GM18909 (cell line): ENCODE data around the gene RASD2.

ENCODE experiments used
- ATAC-seq: cut with Tn5 transposase; IDR thresholded peaks from one replicate; pipeline ENCODE4 v1.9.1; 2021; ENCODE audit warnings: mild to moderate bottlenecking; ENCODE audit not compliant: unreplicated experiment, poor library complexity

The RASD2 gene

GRCh38 chr22:35517769-35518530, 22.7 kb upstream of the RASD2 start:
- ATAC-seq, result no peak

DNA sequence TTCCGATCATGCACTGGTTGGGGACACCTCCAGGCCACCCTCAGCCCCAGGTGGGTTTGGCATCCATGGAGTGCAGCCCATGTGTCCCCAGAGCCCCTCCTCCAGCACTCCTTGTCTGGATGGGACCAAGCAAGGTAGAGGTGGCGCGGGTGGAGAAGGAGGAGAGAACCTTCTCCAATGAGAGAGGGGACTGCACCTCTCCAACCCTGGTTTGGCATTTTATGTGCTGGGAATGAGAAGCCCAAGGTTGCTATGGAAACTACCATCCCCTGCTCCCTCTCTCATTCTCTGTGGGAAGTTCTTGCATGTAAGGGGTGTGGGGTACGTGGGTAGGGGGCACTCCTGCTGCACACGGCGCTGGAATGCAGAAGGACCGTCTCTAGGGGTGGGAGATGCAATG, 21.8 kb upstream of the RASD2 start:
- no peak for ATAC-seq

DNA sequence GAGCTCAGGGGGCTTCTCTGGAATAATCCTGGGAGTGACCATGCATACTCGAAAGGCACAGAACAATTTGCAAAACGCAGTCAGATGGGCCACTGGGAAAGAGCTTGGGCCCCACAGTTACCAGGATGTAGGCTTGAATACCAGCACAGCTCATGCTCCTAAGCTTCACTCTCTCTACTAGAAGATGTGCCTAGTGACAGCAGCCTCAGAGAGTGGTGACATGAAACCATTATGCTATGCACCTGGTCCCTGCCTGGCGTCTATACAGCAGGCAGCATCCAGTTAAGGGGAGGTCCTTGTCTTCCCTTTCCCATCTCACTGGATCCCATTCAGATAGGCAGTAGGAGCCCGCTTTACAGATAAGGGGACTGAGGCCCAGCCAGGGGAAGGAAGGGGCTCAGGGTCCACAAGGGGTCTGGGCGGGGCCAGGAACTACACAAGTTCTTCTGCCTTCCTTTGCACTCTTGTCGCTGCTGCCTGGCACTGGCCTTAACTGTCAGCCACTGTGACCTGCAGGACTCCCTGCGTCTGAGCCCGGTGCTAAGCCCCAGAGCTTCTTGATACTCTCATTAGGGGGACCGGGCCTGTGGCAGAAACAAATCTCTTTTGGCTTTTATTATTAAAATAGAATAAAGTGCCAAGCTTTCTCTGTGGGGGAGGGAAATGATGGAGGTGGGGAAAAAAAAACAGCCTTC, 21.2 kb upstream of the RASD2 start:
- ATAC-seq, result no peak

DNA sequence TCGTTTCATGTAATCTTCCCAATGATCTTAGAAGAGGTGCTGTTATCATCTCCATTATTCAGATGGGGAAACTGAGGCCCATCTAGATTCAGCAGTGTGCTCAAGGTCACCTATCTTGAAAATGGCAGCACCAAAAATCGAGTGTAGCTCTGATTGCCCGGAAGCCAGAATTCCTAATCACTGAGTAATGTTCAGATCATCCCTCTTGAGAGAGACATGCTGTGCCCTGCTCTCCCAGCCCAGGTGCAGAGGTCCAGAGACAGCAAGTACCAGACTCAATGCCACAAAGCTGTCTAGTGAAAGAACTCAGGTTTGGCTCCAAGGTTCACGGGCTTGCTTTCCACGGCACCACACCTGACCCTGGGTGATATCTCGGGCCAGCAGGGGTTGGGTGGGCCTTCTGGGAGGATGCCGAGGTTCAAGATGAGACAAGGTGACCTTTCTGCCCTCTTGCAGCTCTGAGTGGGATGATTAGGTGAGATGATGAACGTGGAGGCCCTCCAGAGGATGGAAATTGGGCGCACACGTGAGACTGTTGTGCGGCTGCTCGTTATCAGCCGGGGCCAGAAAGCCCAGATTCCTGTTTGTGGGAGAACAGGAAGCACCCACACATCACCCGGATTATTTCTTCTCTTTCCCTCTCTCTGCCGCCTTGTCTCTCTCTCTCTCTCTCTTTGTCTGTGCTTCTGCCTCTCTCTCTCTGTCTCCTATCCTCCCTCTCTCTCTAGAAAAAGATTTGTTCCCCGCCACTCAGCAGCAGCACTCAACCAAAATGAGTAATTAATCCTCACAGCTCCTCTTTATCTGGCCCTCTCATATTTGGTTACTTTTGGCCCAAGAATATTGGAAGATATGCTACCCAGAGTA, 19.0 kb upstream of the RASD2 start:
- no peak for ATAC-seq

- ATAC-seq, result no peak
Observed at GRCh38 chr22:35522225-35523149, 18.1 kb upstream of the RASD2 start.

GRCh38 chr22:35523167-35523947, 17.3 kb upstream of the RASD2 start:
- ATAC-seq, result no peak

DNA sequence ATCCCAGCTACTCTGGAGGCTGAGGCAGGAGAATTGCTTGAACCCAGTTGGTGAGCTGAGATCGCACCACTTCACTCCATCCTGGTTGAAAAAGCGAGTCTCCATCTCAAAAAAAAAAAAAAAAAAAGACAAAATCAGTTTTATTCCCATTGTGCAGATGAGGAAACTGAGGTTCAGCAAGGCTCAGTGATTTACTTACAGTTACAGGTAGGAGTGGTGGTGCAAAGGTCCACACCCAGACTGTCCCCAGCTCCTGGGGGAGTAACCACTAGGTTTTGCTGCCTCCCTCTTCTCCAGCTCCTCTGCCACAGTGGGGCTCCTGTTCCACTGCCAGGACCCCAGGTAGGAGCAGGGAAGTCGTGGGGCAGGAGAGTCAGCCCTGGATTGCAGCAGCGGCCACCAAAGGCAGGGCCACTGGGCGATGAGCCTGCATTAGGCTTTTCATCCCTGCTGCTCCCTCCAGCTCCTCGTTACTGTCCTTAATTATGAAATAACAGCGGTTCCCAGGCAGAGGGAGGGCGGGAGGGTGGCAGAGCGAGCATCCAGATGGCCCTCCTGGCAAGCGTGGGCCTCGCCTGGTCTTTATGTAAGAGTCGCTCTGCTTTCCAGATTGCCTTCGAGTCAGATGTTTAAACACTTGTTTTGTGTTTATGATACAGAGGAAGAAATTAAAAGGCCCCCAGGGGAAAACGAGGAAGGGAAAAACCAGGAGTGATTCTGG, 15.5 kb upstream of the RASD2 start:
- ATAC-seq, result no peak

DNA sequence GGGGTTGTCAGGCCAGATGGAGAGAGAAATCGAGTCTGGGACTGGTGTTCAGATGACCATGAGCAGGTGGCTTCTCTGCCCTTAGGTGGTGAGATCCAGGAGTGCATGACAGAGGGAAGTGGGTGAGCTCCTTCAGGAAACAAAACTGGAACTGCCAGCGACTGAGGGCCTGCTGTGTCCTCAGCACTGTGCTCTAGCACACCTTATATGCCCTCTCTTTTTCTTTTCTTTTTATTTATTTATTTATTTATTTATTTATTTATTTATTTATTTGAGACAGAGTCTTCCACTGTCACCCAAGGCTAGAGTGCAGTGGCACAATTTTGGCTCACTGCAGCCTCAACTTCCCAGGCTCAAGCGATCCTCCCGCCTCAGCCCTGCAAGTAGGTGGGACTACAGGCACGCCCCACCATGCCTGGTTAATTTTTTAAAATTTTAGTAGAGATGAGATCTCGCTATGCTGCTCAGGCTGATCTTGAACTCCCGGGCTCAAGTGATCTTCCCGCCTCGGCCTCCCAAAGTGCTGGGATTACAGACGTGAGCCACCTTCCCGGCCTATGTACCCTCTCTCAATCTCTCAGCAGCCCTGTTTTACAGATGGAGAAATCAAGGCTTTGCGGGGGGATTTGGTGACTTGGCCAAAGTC, 14.8 kb upstream of the RASD2 start:
- ATAC-seq, result no peak

- no peak for ATAC-seq
Observed at GRCh38 chr22:35526333-35526979, 14.2 kb upstream of the RASD2 start.

DNA sequence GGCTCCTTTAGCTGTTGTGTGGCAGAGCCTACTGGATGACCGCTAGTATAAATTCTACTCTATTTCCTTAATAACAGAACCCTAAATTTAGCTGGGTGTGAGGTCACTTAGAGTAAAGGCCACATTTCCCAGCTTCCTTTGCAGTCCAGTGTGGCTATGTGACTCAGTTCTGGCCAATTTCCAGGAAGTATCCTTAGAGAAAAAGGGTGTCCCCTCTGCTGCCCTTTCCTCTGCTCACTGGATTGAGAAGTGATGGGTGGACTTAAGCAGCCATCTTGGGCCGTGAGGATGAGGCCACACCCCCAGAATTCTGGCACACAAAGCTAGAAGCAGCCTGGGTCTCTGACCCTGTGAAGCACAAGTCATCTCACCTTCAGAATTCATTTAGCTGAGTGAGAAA, 11.7 kb upstream of the RASD2 start:
- no peak for ATAC-seq

- no peak for ATAC-seq
Observed at GRCh38 chr22:35530700-35531099, 9.9 kb upstream of the RASD2 start.

DNA sequence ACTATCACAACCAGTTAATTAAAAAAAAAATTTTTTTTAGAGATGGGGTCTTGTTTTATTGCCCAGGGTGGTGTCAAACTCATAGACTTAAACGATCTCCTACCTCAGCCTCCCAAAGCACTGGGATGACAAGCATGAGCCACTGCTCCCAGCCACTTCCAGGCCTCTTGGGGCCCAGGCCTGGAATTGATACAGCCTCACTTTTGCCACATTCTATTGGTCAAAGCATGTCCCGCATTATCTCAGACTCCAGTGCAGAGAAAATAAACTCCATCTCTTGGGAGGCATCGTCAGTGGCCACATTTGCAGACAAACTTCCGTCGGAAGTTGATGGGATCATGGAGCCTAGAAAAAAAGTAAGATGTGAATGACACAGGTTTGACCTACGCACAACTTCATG, 9.4 kb upstream of the RASD2 start:
- ATAC-seq, result no peak

- no peak for ATAC-seq
Observed at GRCh38 chr22:35531676-35532075, 9.0 kb upstream of the RASD2 start.

DNA sequence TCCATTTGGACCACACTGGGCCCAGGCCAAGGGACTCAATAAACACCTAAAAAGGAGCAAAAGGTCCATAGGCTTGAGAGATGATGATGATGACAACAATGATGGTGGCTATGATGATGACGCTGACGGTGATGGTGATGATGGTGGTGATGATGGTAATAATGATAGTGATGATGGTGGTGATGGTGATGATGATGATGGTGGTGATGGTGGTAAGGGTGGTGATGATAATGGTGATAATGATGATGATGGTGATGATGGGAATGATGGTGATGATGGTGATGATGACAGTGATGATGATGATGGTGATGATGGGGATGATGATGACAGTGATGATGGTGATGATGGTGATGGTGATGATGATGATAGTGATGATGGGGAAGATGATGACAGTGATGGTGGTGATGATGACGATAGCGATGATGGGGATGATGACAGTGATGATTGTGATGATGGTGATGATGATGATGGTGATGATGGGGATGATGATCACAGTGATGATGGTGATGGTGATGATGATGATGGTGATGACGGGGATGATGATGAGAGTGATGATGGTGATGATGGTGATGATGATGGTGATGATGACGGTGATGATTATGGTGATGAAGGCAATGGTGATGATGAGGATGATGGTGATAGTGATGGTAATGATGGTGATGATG, 7.1 kb upstream of the RASD2 start:
- no peak for ATAC-seq

DNA sequence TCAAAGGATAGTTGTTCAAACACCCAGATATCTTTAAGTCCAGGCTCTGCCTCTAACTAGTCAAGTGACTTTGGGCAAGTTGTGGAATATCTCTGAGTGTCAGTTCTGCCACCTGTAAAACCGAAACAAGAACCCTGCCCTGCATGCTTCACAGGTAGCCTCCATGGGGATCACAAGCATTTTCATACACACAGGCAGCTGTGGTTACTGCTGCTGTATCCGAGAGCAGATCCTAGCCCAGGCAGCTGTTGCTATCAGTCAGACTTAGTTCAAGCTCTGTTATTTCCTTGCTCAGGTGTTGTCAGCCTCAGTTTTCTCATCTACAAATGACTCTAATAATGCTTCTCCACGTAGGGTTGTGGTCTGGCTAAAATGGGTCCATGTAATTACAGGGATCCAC, 6.5 kb upstream of the RASD2 start:
- no peak for ATAC-seq

- ATAC-seq, result no peak
Observed at GRCh38 chr22:35537232-35537631, 3.4 kb upstream of the RASD2 start.

GRCh38 chr22:35538801-35539321, 1.8 kb upstream of the RASD2 start:
- ATAC-seq, result no peak
